Ectodermal cell (in vitro differentiated cells): Measurements from ENCODE around the gene PSPC1.
"Not testable (repeated sequence)": the region's sequence is repeated elsewhere in the genome, so short reads cannot be mapped to it uniquely, and the experiment has no call there.

Source experiments
- H3K27ac ChIP-seq: 2 replicates; pipeline ENCODE4 v1.7.0; 2013; ENCODE audit warnings: mild to moderate bottlenecking, low read depth, low read length; ENCODE audit not compliant: insufficient read depth, poor library complexity, severe bottlenecking
- H3K27me3 ChIP-seq: 2 replicates; pipeline ENCODE4 v1.7.0; 2013; ENCODE audit warnings: mild to moderate bottlenecking, low read length; ENCODE audit not compliant: insufficient read depth, control insufficient read depth, poor library complexity, severe bottlenecking
- H3K36me3 ChIP-seq: one replicate; pipeline ENCODE4 v1.7.0; 2013; ENCODE audit warnings: low read length; ENCODE audit not compliant: control insufficient read depth, insufficient read depth
- H3K4me1 ChIP-seq: one replicate; pipeline ENCODE4 v1.7.0; 2013; ENCODE audit warnings: low read length; ENCODE audit not compliant: control insufficient read depth, insufficient read depth
- H3K4me3 ChIP-seq: 2 replicates; pipeline ENCODE4 v1.7.0; 2013; ENCODE audit warnings: low read depth, low read length, control low read depth; ENCODE audit not compliant: insufficient read depth
- H3K9me3 ChIP-seq: 2 replicates; pipeline ENCODE4 v1.7.0; 2013; ENCODE audit warnings: mild to moderate bottlenecking, low read length, moderate library complexity; ENCODE audit not compliant: control insufficient read depth
- WGBS, 2 experiments: methylation state at CpG; one replicate each; pipeline ENCODE4 v1.1.7; 2013; ENCODE audit warnings: missing lambda C conversion rate in 2 of 2; 5-methylcytosine and 5-hydroxymethylcytosine counted together

Gene PSPC1

GRCh38 chr13:19764237-19764636, 18.5 kb downstream of the PSPC1 start:
- Histone ChIP-seq H3K36me3 (peaks cover 16% of the 10 kb centered on the region), H3K9me3 (no peaks in the 10 kb centered on the region), H3K27ac (no peak overlapping the region), H3K27me3 (no peaks in the 10 kb centered on the region), H3K4me1 (no peaks in the 10 kb centered on the region), H3K4me3 (no peak overlapping the region)
- 100% methylated on average over 1 to 2 of the region's 2 CpGs for WGBS, 2 experiments

- Histone ChIP-seq H3K9me3 (no peaks in the 10 kb centered on the region), H3K27ac (no peak overlapping the region), H3K4me3 (no peak overlapping the region), H3K36me3 (peaks cover 14% of the 10 kb centered on the region), H3K27me3 (no peaks in the 10 kb centered on the region), H3K4me1 (no peaks in the 10 kb centered on the region)
- WGBS, 2 experiments: 92% methylated on average over 10 of the region's 10 CpGs
These were observed 19.1 kb downstream of the PSPC1 start for GRCh38 chr13:19763618-19764017.

- H3K36me3 ChIP-seq: peaks cover 38% of the 10 kb centered on the region
- no peaks in the 10 kb centered on the region for H3K4me1 ChIP-seq
- 95 to 98% methylated on average over 5 of the region's 5 CpGs for WGBS, 2 experiments
- no peak overlapping the region for H3K4me3 ChIP-seq
- H3K9me3 ChIP-seq: no peaks in the 10 kb centered on the region
- no peaks in the 10 kb centered on the region for H3K27me3 ChIP-seq
- H3K27ac ChIP-seq: no peak overlapping the region
These were observed 23.1 kb downstream of the PSPC1 start for GRCh38 chr13:19759669-19760068.

- H3K36me3 ChIP-seq: peaks cover 19% of the 10 kb centered on the region
- no peak overlapping the region for H3K4me3 ChIP-seq
- no peaks in the 10 kb centered on the region for H3K4me1 ChIP-seq
- H3K27ac ChIP-seq: no peak overlapping the region
- no peaks in the 10 kb centered on the region for H3K27me3 ChIP-seq
- WGBS, 2 experiments: 88 to 90% methylated on average over 5 of the region's 5 CpGs
- no peaks in the 10 kb centered on the region for H3K9me3 ChIP-seq
These were observed 40.1 kb downstream of the PSPC1 start for GRCh38 chr13:19742643-19743042.

- no peaks in the 10 kb centered on the region for H3K9me3 ChIP-seq
- WGBS, 2 experiments: 93 to 97% methylated on average over 4 of the region's 4 CpGs
- H3K27me3 ChIP-seq: no peaks in the 10 kb centered on the region
- no peaks in the 10 kb centered on the region for H3K4me1 ChIP-seq
- H3K36me3 ChIP-seq: peaks cover 15% of the 10 kb centered on the region
- H3K4me3 ChIP-seq: no peak overlapping the region
- H3K27ac ChIP-seq: no peak overlapping the region
These were observed 44.7 kb downstream of the PSPC1 start for GRCh38 chr13:19737844-19738557.

- no peak overlapping the region for H3K27ac ChIP-seq
- no peak overlapping the region for H3K4me3 ChIP-seq
- H3K27me3 ChIP-seq: no peaks in the 10 kb centered on the region
- H3K4me1 ChIP-seq: no peaks in the 10 kb centered on the region
- peaks cover 2% of the 10 kb centered on the region for H3K36me3 ChIP-seq
- H3K9me3 ChIP-seq: no peaks in the 10 kb centered on the region
- WGBS, 2 experiments: 83 to 96% methylated on average over 1 of the region's 1 CpG
These were observed 56.1 kb downstream of the PSPC1 start for GRCh38 chr13:19726611-19727010.

GRCh38 chr13:19725320-19725719, 57.4 kb downstream of the PSPC1 start:
- Histone ChIP-seq H3K4me3 (no peak overlapping the region), H3K4me1 (no peaks in the 10 kb centered on the region), H3K9me3 (no peaks in the 10 kb centered on the region), H3K36me3 (peaks cover 2% of the 10 kb centered on the region), H3K27me3 (no peaks in the 10 kb centered on the region), H3K27ac (no peak overlapping the region)
- WGBS, 2 experiments: 97 to 98% methylated on average over 3 of the region's 3 CpGs

- no peaks in the 10 kb centered on the region for H3K27me3 ChIP-seq
- no peaks in the 10 kb centered on the region for H3K4me1 ChIP-seq
- 79 to 93% methylated on average over 2 of the region's 2 CpGs for WGBS, 2 experiments
- H3K4me3 ChIP-seq: no peak overlapping the region
- H3K27ac ChIP-seq: no peak overlapping the region
- H3K9me3 ChIP-seq: no peaks in the 10 kb centered on the region
- H3K36me3 ChIP-seq: peaks cover 6% of the 10 kb centered on the region
These were observed 62.7 kb downstream of the PSPC1 start for GRCh38 chr13:19720039-19720438.

GRCh38 chr13:19713186-19713965, 69.4 kb downstream of the PSPC1 start:
- Histone ChIP-seq H3K9me3 (no peaks in the 10 kb centered on the region), H3K36me3 (peaks cover 4% of the 10 kb centered on the region), H3K27me3 (no peaks in the 10 kb centered on the region), H3K4me3 (no peak overlapping the region), H3K27ac (no peak overlapping the region), H3K4me1 (no peaks in the 10 kb centered on the region)
- 72 to 86% methylated on average over 8 to 9 of the region's 10 CpGs for WGBS, 2 experiments

GRCh38 chr13:19709782-19710181, 73.0 kb downstream of the PSPC1 start:
- not testable (repeated sequence) for H3K27ac ChIP-seq, H3K36me3 ChIP-seq, H3K9me3 ChIP-seq, H3K4me3 ChIP-seq, H3K4me1 ChIP-seq, H3K27me3 ChIP-seq
